WTC11 (cell line): Measurements from ENCODE around the gene ZCRB1. TPM values are rescaled to one million over a fixed set of nuclear protein-coding genes. Genes with fewer than 3 reads are reported as not detected.
A peak's percentile ranks its signal among the peaks of the same experiment; 100 is the strongest.

Source experiments
- ATAC-seq: fragments of 200-7000 bp; cut with Tn5 transposase; 2 replicates; pipeline ENCODE4 v1.10.0; 2021; ENCODE audit warnings: mild to moderate bottlenecking, moderate library complexity
- CTCF ChIA-PET: fragments of 300-600 bp; sonication (Branson Sonifier 250); formaldehyde crosslinking; loops from one replicate; lab custom pipeline; 2021; ENCODE audit warnings: antibody characterized with exemption; lab: Charles Lee
- POLR2A ChIA-PET: fragments of 350-600 bp; sonication (Branson Sonifier 250); formaldehyde crosslinking; loops from one replicate; lab custom pipeline; 2021; ENCODE audit warnings: antibody characterized with exemption; lab: Charles Lee
- DNase-seq: peaks from one replicate; pipeline ENCODE4 v3.0.0; 2021; ENCODE audit warnings: low spot score
- H3K27ac Mint-ChIP-seq: 2 replicates; pipeline ENCODE4 v1.8.0; 2021; ENCODE audit warnings: mixed read lengths
- H3K27me3 Mint-ChIP-seq: 2 replicates; pipeline ENCODE4 v1.8.0; 2021; ENCODE audit warnings: low read depth, mild to moderate bottlenecking, moderate library complexity, mixed read lengths
- H3K36me3 Mint-ChIP-seq: 2 replicates; pipeline ENCODE4 v1.8.0; 2021; ENCODE audit warnings: mixed read lengths
- H3K4me1 Mint-ChIP-seq: 2 replicates; pipeline ENCODE4 v1.8.0; 2022; ENCODE audit warnings: mixed read lengths
- H3K4me3 Mint-ChIP-seq: 2 replicates; pipeline ENCODE4 v1.8.0; 2021; ENCODE audit warnings: mild to moderate bottlenecking, moderate library complexity, mixed read lengths
- H3K9me3 Mint-ChIP-seq: 2 replicates; pipeline ENCODE4 v1.8.0; 2021; ENCODE audit warnings: mixed read lengths
- ARID4B ChIP-seq: sonication (generic); formaldehyde crosslinking; IDR thresholded peaks from 2 replicates; pipeline ENCODE4 v1.8.0; 2023; ENCODE audit warnings: missing genetic modification reagents, mild to moderate bottlenecking, borderline replicate concordance
- ATF2 ChIP-seq: sonication (generic); formaldehyde crosslinking; IDR thresholded peaks from 2 replicates; pipeline ENCODE4 v1.8.1; 2022; ENCODE audit warnings: low read depth, missing genetic modification reagents, borderline replicate concordance
- CREB1 ChIP-seq: sonication (generic); formaldehyde crosslinking; IDR thresholded peaks from 2 replicates; pipeline ENCODE4 v1.8.0; 2023; ENCODE audit warnings: mild to moderate bottlenecking, missing genetic modification reagents
- FOXK1 ChIP-seq: sonication (generic); formaldehyde crosslinking; IDR thresholded peaks from 2 replicates; pipeline ENCODE4 v1.8.0; 2022; ENCODE audit warnings: mild to moderate bottlenecking, moderate library complexity, missing genetic modification reagents
- GTF2I ChIP-seq: fragments of 250-450 bp; sonication (Bioruptor Pico); conservative IDR thresholded peaks from 2 replicates; pipeline ENCODE4 v1.4.0; 2021; ENCODE audit warnings: mild to moderate bottlenecking
- IRF2 ChIP-seq: sonication (generic); formaldehyde crosslinking; IDR thresholded peaks from 2 replicates; pipeline ENCODE4 v1.8.0; 2022; ENCODE audit warnings: low read depth, missing genetic modification reagents, borderline replicate concordance
- MYBL2 ChIP-seq: sonication (generic); formaldehyde crosslinking; IDR thresholded peaks from 2 replicates; pipeline ENCODE4 v1.8.1; 2023; ENCODE audit warnings: mild to moderate bottlenecking, moderate library complexity, missing genetic modification reagents
- NR3C1 ChIP-seq: sonication (generic); formaldehyde crosslinking; conservative IDR thresholded peaks from 2 replicates; pipeline ENCODE4 v1.8.1; 2023; ENCODE audit warnings: low read depth, mild to moderate bottlenecking, missing genetic modification reagents
- PREB ChIP-seq: sonication (generic); formaldehyde crosslinking; IDR thresholded peaks from 2 replicates; pipeline ENCODE4 v1.8.1; 2022; ENCODE audit warnings: mild to moderate bottlenecking, missing genetic modification reagents, moderate library complexity, borderline replicate concordance
- PRRX2 ChIP-seq: fragments of 250-450 bp; sonication (Bioruptor Pico); IDR thresholded peaks from 2 replicates; pipeline ENCODE4 v1.8.0; 2021; ENCODE audit warnings: mild to moderate bottlenecking
- RORB ChIP-seq: fragments of 250-450 bp; sonication (Bioruptor Pico); IDR thresholded peaks from 2 replicates; pipeline ENCODE4 v1.9.0; 2021; ENCODE audit warnings: mild to moderate bottlenecking
- SMAD3 ChIP-seq: sonication (generic); formaldehyde crosslinking; IDR thresholded peaks from 2 replicates; pipeline ENCODE4 v1.8.0; 2022; ENCODE audit warnings: missing genetic modification reagents, mild to moderate bottlenecking, borderline replicate concordance
- SP1 ChIP-seq: sonication (generic); formaldehyde crosslinking; conservative IDR thresholded peaks from 2 replicates; pipeline ENCODE4 v1.8.1; 2022; ENCODE audit warnings: missing genetic modification reagents
- TEAD1 ChIP-seq: sonication (generic); formaldehyde crosslinking; IDR thresholded peaks from 2 replicates; pipeline ENCODE4 v1.8.0; 2022; ENCODE audit warnings: mild to moderate bottlenecking, missing genetic modification reagents
- ZBTB21 ChIP-seq: sonication (generic); formaldehyde crosslinking; IDR thresholded peaks from 2 replicates; pipeline ENCODE4 v1.8.1; 2023; ENCODE audit warnings: mild to moderate bottlenecking, missing genetic modification reagents, borderline replicate concordance
- ZMAT4 ChIP-seq: fragments of 250-450 bp; sonication (Bioruptor Pico); IDR thresholded peaks from 2 replicates; pipeline ENCODE4 v1.9.0; 2021; ENCODE audit warnings: mild to moderate bottlenecking
- ZNF263 ChIP-seq: sonication (generic); formaldehyde crosslinking; IDR thresholded peaks from 2 replicates; pipeline ENCODE4 v1.8.1; 2022; ENCODE audit warnings: low read depth, mild to moderate bottlenecking, moderate library complexity, missing genetic modification reagents
- ZNF317 ChIP-seq: sonication (generic); formaldehyde crosslinking; IDR thresholded peaks from 2 replicates; pipeline ENCODE4 v1.8.1; 2023; ENCODE audit warnings: low read depth, mild to moderate bottlenecking, moderate library complexity, missing genetic modification reagents, borderline replicate concordance
- total RNA-seq: library from RNA; stranded (reverse); gene quantifications from 3 replicates; pipeline ENCODE4 v1.2.3, GENCODE V29; 2021

The ZCRB1 gene
- total RNA-seq, 1 experiment from 2014 or later: 58.3 TPM

- Mint-ChIP-seq H3K9me3 (no peaks in the 10 kb centered on the region), H3K27me3 (no peaks in the 10 kb centered on the region), H3K4me3 (no peak overlapping the region), H3K36me3 (peaks cover 9% of the 10 kb centered on the region), H3K27ac (no peak overlapping the region)
- POLR2A ChIA-PET: no interaction called here
- ATAC-seq: no peak
- TF ChIP-seq ZNF263 (CRISPR knock-in tag) (no peak), SP1 (CRISPR knock-in tag) (no peak), ZBTB21 (no peak), SMAD3 (CRISPR knock-in tag) (no peak), TEAD1 (no peak), RORB (CRISPR knock-in tag) (no peak), CREB1 (CRISPR knock-in tag) (no peak), ZNF317 (no peak)
- TF ChIP-seq, all 79 proteins: peak for 0
- DNase-seq: no peak
- CTCF ChIA-PET: interaction anchor here (1.1 to 1.2 kb wide), 2 partner anchors 9 to 66 kb away, joined by 3 read pairs; no protein-coding TSS in a partner anchor
- H3K4me1 Mint-ChIP-seq: peaks cover 20% of the 10 kb centered on the region
Observed at GRCh38 chr12:42362647-42363260, 36.9 kb upstream of the ZCRB1 start.

- peaks cover 11% of the 10 kb centered on the region for H3K36me3 Mint-ChIP-seq
- CTCF ChIA-PET: no interaction called here
- TF ChIP-seq PRRX2 (CRISPR knock-in tag): no peak
- no peak for TF ChIP-seq FOXK1 (CRISPR knock-in tag)
- no peak for TF ChIP-seq CREB1 (CRISPR knock-in tag)
- TF ChIP-seq ATF2: no peak
- no peak for TF ChIP-seq GTF2I (CRISPR knock-in tag)
- no peak for TF ChIP-seq ZNF317
- no peak for TF ChIP-seq NR3C1 (CRISPR knock-in tag)
- no peak for TF ChIP-seq PREB
- no peak for TF ChIP-seq MYBL2 (CRISPR knock-in tag)
- TF ChIP-seq ZMAT4: no peak
- TF ChIP-seq ARID4B: no peak
- TF ChIP-seq IRF2 (CRISPR knock-in tag): no peak
- TF ChIP-seq, all 79 proteins: peak for 0
- no peak for ATAC-seq
- POLR2A ChIA-PET: no interaction called here
- no peak for DNase-seq
- Mint-ChIP-seq H3K4me1 (peaks cover 18% of the 10 kb centered on the region), H3K27me3 (no peaks in the 10 kb centered on the region), H3K4me3 (no peak overlapping the region), H3K27ac (0 out of 2 replicates have a peak overlapping the region, but pooled peaks have one; percentile 24), H3K9me3 (no peaks in the 10 kb centered on the region)
Observed at GRCh38 chr12:42361909-42362646, 36.2 kb upstream of the ZCRB1 start.
